Gastrocnemius medialis (tissue), 4 donors: ENCODE results near the gene WNK4.

Experiments
- POLR2A ChIP-seq, 2 donors: fragments of 450-650 bp; IDR thresholded peaks; one replicate each; pipeline ENCODE4 v1.6.1; 2017; ENCODE audit warnings: antibody characterized with exemption in 2 of 2, mild to moderate bottlenecking in 2 of 2, moderate library complexity in 2 of 2
- TF ChIP-seq, protein P1 (sequence below), 5 experiments: fragments of 450-650 bp in 3 of 5; fragments of 200-600 bp in 2 of 5; sonication (generic) in 2 of 5; IDR thresholded peaks in 4 of 5; conservative IDR thresholded peaks in 1 of 5; 1 replicate in 4 of 5; 2 replicates in 1 of 5; pipeline ENCODE4 v1.5.1; 2016 to 2019; ENCODE audit warnings: antibody characterized with exemption in 5 of 5, mild to moderate bottlenecking in 3 of 5, moderate library complexity in 3 of 5

DNA sequence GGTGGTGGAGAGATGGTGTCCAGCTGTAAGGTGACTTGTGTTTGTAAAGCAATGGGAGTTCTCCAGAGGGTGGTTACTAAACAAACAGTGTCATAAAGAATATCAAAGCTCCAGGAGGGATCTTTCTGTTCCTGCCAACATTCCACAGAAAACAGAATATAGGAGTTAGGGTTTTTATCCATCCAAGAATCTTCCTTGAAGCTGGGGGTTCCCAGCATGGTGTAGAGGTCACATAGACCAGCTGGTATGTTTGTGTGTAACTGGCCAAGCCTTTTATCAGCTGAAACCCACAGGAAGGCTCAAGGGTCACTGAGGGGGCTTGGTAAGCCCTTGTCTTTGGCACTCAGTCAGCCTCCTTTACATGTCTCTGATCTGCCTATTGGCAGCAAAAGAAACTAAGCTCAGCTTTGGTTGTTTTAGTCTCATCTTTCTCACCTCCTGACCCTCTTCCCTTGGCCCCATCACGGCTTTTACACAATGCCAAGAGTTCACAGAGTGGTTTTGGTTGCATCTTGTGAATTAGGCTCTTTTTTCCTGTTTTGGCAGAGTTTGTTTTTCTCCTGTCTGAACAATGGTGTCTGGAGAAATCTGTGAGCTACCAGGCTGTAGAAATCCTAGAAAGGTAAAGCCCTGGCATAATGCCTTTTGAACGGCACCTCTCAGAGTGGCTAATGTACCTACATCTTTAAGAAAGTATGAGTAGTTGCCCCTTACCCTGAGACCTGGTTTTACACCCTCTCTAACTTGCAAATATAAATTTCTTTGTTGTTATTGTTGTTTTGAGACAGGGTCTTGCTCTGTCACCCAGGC lies 22.9 kb downstream of the WNK4 start:
- TF ChIP-seq, protein P1, sequence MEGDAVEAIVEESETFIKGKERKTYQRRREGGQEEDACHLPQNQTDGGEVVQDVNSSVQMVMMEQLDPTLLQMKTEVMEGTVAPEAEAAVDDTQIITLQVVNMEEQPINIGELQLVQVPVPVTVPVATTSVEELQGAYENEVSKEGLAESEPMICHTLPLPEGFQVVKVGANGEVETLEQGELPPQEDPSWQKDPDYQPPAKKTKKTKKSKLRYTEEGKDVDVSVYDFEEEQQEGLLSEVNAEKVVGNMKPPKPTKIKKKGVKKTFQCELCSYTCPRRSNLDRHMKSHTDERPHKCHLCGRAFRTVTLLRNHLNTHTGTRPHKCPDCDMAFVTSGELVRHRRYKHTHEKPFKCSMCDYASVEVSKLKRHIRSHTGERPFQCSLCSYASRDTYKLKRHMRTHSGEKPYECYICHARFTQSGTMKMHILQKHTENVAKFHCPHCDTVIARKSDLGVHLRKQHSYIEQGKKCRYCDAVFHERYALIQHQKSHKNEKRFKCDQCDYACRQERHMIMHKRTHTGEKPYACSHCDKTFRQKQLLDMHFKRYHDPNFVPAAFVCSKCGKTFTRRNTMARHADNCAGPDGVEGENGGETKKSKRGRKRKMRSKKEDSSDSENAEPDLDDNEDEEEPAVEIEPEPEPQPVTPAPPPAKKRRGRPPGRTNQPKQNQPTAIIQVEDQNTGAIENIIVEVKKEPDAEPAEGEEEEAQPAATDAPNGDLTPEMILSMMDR (IDR thresholded peaks at IDR 0.05 in 4 of 5, conservative IDR thresholded peaks at IDR 0.05 in 1 of 5): no peak
- no peak for TF ChIP-seq POLR2A (IDR thresholded peaks at IDR 0.05)
